ENCODE data around the gene HLCS.

The HLCS gene

DNA sequence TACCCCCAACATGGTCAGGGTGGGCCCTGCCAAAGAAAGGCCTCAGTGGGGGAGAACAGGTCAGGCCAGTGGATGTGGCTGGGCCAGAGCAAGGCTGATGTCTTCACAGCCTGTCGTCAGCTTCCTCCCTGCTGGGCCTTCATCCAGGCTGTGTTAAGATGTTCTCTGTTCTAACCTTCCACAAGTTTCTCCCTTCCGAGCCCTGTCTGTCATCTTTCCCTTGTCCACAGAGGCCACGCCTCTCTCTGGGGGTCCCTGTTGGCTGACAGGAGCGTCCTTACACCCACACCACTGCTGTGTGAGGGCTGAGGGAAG is 231.3 kb downstream of the HLCS start:
- DNase-seq, result no peak

DNA sequence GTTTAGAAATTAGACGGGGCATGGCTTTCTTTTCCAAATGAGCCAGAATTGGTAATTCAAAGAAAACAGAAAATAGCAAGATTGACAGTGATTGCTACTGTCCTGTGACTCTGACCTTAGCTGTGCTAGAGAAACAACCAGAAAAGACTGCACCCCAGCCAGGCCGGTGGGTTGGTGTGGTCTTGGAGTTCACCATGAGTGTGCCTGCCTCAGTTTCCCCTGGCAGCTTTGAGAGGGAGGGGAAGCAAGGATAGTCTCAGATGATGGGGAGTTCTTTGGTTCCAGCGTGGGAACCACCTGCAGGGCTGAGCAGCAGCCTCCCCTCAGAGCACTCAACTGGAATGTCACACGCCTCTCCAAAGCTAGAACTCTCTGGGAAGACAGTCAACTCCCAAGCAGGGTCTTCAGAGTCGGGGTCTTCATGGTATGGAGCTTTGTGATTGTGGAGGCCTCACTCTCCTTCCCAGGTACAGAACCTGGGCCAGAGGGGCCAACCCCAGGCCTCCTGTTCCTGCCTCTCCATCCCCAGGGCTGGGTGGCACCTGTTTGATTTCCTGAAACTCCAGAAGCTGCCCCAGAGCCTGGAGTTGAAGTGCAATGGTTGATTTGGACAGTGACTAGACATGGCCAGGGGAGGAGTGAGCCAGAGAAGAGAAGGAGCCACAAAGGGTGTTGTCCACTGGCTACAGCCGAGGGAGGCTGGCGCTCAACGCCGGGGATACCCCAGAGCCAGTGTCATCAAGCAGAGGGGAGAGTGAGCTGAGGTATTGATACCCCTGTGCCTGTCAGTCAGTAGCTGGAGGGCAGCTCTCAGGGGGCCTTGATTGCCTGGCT is 231.9 kb downstream of the HLCS start:
- DNase-seq, result no peak

DNA sequence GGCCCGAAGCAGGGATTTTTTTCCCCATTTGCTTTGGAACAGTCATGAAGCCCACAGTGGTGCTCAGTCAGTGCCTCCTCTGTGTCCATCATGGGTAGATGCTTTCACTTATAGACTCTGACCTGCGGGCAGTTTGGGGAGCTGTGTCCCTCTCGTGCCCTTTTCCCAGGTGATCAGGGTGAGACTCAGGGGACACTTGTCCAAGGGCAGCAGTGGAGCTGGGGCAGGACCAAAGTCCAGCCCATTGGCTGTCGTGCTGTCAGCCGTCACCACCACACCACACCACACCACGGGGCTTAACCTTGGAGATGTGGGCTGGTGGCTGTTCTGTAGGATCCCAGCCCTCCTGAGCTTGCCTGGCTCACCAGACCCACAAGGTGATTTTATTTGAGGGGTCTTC is 232.6 kb downstream of the HLCS start:
- no peak for DNase-seq

- no peak for DNase-seq
These were observed 233.7 kb downstream of the HLCS start for GRCh38 chr21:36732761-36733160.

DNA sequence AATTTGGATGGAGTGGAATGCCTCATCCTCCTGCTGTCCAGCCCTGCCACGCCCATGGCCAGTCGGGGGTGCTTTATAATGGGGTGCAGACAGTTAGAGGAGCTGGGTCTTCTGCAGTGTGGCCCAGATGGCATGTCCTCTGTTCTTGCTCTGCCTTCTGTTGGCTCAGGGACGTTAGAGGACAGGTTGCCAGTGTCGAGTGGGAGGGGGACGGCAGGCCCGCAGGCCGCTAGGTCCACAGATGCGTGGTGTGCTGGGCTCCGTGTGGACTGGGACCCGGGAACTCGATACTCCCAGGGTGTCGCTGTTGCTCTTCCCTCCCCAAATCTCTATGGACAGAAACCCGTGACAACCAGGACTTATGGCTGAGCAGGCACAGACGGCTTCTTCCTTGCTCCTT is 234.3 kb downstream of the HLCS start:
- DNase-seq, result no peak

DNA sequence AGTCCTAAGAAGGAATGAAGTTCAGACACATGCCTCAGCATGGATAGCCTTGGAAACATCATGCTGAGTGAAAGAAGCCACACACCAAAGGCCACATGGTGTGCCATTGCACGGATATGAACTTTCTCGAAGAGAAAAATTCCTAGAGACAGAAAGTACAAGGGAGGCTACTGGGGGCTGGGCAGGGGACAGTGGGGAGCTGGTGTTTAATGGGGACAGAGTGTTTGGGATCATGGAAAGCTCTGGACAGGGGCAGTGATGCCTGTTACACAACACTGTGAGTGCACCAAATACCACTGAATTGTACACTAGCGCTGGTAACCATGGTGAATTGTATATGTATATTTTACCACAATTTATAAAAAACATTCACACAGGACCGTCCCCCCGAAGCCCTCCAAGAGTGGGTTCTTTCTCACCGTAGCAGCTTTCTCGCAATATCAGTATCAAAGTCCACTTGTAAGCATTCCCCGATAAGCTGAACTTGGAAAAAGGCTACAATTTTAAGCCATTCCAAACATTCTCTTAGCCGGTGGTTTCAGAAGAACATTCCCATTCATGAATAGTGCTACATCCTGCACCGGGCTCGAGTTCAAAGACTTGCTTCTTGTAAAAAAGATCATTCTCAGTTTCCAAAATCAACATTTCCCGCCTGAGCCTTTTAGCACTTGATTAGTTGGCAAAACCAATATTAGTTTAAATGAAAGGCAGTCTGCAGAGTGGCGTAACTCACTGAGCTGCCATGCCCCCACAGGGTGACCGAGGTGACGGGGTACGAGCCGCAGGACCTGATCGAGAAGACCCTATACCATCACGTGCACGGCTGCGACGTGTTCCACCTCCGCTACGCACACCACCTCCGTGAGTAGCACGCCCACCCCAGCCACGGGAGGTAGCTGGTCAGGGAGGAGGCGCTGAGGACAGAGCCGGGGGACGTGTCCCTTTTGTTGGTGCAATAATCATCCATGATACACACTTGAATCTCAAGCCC is 235.9 kb downstream of the HLCS start:
- DNase-seq, result no peak

- DNase-seq, result no peak
These were observed 237.0 kb downstream of the HLCS start for GRCh38 chr21:36729310-36729970.

- no peak for DNase-seq
These were observed 237.9 kb downstream of the HLCS start for GRCh38 chr21:36728371-36729111.

DNA sequence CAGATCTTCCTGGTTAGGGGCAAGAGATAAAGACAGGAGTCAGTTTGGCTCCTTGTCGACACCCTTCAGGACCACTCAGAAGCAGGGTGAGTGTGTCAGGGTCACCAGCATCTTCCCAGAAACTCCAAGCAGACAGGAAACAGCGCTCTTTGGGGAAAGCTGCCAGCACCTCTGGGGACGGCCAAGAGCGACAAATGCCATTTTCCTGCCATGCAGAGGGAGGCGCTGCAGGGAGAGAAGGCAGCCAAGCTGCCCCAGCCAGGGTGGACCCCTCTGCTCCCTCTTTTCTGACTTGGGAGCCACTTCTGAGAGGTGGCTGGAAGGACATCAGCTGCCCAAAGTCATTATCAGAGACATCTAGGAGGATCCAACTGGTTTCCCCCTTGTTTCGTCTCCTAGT is 238.6 kb downstream of the HLCS start:
- DNase-seq, result no peak

DNA sequence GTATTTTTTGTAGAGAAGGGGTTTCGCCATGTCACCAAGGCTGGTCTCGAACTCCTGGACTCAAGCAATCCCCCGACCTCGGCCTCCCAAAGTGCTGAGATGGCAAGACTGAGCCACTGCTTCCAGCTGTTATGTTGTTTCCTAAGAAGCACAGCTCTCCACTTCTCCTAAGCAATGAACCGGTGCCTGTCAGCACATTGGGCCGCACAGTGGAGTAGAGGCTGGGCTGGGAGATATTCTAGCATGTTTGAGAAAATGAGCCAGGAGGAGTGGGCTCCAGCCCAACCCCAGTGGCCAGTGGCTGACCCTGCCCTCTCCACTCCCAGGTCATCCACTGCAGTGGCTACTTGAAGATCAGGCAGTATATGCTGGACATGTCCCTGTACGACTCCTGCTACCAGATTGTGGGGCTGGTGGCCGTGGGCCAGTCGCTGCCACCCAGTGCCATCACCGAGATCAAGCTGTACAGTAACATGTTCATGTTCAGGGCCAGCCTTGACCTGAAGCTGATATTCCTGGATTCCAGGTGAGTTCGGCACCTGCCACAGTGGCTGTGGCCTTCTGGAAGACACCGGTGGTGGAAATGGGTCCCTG is 240.6 kb downstream of the HLCS start:
- DNase-seq, result no peak

DNA sequence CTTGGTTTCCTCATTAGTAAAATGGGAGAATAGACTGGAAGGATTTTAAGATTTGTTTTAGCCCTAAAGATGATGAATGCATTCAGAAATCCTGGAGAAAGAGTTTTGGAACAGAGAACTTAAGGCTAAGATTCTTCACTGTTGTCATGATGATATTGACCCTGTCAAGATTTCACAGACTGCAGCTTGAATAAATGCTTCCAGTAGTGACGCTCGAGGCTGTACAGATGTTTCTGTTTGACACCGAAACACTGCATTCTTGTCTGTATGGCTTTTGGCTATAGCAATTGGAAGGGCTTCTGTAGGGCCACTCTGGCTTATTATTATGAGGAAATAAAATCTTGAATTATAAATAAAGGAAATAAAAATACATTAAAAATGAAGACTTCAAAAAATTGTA is 241.8 kb downstream of the HLCS start:
- no peak for DNase-seq

DNA sequence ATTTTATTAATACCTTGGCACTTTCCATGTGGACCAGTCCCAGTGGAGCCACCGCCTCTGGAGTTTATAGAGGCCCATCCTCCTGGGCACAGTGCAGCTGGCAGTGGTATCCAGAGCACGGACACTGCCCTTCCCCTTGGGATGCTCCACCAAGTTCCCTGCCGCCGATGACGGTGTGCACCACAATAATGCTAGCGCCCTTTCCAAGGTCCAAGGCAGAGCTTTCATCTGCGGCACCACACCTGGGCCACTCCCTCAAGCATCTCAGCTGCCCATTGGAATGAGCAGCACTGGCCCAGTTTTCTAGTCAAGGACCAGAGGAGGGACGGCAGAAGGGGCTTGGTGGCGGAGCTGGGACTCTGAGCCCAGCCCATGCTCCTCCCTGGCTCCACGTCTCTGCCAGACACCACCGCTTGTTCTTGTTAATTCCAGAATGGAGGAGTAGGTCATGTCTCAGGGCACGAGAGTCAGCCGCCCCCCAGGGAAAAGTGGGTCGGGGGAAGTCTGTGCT is 243.0 kb downstream of the HLCS start:
- DNase-seq, result no peak

DNA sequence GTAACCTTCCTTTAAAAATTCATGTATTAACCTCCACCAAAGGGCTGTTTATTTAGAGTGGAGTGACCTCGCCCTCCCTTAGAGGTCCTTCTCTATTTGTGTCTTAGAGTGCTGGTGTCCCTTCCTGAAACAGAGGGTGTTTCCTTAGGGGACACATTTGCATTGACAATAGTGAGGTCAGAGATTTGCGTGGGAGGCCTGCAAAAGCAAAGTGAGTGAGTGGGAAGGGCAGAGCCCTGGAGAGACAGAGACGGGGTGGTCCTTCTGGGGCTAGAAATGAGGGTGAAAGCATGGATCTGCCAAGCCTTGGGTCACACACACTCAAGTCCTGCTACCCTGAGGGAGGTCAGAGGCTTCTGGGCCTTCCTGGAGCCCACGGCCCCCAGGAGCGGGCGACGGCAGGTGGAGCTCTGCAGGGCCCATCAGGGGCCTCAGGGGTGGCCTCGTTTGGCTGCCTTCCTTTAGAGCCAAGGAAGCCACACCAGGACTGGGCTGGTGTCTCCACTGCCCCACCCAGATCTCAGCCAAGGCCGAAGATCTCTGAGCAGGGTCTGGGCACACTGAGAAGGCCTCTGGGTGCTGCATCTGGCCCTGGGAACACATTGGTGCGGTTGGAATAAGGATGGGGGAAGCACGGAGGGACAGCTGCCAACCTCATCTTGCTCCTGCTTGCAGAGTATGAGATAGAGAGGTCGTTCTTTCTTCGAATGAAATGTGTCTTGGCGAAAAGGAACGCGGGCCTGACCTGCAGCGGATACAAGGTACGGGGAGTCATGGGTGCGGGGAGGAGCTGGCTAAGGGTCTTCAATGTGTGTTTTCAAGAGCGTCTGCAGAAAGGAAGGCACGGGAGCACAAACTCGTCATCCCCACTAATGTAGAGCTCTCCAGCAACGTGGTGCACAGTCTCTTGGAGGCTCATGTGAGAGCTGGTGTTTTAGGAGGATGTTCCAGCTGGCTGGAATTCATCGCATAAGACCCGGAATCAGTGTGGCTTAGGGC is 243.8 kb downstream of the HLCS start:
- DNase-seq, result no peak

- no peak for DNase-seq
These were observed 244.7 kb downstream of the HLCS start for GRCh38 chr21:36721817-36722216.

DNA sequence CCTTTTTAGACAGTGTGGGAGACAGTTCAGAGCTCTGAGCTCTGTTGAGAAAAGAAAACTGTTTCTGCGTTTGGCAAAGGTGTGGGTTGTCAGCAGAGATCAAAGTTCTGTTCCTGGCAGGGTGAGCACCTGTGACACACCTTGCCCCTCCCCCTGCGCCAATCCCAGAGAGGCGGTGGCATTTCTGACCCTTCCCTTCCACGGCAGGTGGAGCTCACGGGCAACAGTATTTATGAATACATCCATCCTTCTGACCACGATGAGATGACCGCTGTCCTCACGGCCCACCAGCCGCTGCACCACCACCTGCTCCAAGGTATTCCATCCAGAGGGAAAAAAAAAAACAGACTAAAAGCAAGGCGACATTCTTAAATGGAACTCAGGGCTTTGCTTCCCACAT is 246.9 kb downstream of the HLCS start:
- no peak for DNase-seq

- DNase-seq, result no peak
These were observed 247.4 kb downstream of the HLCS start for GRCh38 chr21:36718951-36719501.

DNA sequence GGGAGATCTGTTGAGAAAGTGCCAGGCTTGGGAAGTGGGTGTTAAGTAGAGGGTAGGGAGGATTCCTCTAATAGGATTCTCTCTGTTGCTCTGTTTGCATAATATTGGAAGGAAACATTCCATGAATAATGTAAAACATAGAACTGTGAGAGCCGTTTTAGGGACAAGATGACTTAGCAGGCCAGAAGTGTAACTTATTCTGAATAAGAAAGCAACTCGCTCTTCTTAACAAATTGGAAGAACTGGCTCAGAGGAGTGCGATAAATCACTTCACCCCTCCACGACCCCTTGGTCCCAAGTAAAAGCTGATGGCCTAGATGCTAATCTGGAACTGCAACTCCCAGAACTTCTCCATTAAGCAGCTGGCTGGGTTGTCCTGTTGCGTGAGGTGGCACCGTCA is 248.5 kb downstream of the HLCS start:
- DNase-seq, result no peak

DNA sequence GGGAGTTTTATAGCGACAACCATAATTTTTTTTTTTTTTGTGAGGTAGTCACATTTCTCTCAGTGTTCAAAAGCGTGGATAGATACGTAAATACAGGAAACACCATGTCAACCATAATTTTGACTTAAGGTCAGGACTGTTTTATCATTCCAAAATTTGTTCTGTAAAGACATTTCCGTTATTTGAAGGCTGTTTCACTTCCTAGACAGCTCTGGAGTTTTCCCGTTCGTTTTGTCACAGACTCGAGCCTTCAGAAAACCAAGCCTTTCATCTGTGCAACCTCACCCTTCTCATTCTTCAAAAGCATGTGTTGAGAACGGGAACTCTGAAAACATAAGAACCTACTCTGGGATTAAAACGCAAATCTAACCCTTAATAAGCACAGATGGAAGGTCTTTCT is 249.6 kb downstream of the HLCS start:
- DNase-seq, result no peak

DNA sequence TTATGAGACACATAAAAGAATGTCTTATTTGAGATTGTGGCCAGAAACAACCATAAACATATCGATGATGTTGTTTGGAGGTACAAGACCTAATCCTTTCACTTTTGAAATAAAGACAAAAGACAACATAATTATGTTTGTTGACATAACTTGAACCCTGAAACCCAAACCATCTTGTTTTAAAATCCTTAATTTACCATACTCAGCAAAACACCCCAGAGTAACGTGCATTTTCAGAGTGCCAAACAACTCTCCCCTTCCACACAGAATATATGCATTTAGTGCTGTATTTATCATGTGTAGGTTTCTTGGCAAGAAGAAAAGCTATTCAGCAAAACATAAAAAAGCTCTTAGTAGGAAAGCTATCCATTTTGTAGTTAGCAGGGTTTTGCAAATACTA is 250.1 kb downstream of the HLCS start:
- no peak for DNase-seq

DNA sequence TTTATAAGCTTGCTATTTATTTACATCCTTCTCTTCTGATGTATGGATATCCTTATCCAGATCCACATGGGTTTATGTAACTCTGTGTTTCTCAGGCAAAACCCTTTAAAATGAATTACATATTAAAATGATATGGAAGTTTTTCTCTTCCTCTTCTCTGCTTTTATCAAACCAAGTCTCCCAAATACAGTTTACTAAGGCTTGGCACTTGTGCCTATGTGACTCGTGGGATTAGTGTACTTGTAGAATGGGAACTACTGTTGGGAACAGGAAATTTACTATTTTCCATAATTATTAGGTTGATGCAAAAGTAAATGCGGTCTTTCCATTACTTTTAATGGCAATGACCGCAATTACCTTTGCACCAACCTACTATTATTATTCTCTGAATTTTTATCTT is 252.7 kb downstream of the HLCS start:
- DNase-seq, result no peak

DNA sequence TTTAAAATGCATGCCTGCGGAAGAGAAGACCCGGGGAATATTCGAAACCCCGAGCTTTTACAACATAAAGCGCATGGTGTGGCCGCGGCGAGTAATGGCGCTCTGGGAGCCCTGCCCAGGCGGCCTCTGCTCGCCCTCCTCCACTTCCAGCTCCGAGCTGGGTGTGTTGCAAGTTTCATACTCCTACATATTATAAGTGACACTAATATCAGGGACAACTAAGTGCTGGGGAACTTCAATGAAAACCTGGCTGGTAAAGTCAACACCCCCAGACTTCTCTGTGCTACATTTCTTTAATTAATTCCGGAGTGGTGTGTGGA is 255.8 kb downstream of the HLCS start:
- no peak for DNase-seq
